ENCODE measurements around the gene GKN1.

GKN1 gene

DNA sequence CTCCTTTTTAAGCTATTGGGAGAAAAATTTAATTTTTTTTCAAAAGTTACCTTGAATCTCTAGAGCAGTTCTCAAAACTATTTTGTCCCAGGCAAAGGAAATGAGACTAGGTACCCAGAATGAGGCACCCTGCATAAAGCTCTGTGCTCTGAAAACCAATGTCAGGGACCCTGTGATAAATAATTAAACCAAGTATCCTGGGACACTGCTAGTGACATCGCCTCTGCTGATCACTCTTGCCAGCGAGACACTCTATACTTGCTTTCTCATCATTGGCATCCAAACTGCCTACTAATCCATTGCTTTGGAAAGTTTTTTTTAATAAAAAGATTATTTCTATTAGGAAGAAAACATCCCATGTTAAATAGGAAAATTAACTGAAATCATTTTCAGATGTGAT lies 1.4 kb downstream of the GKN1 start:
- no peak overlapping the region for H3K4me2 ChIP-seq (ENCODE audit: low read depth, low read length, poor library complexity, severe bottlenecking)
- no peak for TF ChIP-seq EZH2phosphoT487 (IDR thresholded peaks at IDR 0.05; ENCODE audit: borderline replicate concordance)
- TF ChIP-seq, protein P1, sequence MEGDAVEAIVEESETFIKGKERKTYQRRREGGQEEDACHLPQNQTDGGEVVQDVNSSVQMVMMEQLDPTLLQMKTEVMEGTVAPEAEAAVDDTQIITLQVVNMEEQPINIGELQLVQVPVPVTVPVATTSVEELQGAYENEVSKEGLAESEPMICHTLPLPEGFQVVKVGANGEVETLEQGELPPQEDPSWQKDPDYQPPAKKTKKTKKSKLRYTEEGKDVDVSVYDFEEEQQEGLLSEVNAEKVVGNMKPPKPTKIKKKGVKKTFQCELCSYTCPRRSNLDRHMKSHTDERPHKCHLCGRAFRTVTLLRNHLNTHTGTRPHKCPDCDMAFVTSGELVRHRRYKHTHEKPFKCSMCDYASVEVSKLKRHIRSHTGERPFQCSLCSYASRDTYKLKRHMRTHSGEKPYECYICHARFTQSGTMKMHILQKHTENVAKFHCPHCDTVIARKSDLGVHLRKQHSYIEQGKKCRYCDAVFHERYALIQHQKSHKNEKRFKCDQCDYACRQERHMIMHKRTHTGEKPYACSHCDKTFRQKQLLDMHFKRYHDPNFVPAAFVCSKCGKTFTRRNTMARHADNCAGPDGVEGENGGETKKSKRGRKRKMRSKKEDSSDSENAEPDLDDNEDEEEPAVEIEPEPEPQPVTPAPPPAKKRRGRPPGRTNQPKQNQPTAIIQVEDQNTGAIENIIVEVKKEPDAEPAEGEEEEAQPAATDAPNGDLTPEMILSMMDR (conservative IDR thresholded peaks at IDR 0.05; ENCODE audit: low read length): no peak

DNA sequence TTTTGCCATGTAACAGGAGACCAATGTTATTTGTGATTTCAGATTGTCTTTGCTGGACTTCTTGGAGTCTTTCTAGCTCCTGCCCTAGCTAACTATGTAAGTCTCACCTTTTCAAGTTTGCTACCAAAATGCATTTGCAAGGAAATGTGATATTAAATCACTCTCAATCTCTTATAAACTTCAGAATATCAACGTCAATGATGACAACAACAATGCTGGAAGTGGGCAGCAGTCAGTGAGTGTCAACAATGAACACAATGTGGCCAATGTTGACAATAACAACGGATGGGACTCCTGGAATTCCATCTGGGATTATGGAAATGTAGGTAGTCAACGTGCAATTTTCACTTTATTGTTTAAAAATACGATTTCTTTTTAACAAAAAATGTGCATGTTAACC lies 3.0 kb downstream of the GKN1 start:
- Histone ChIP-seq H3K9me3 (ENCODE audit: insufficient read depth, low read depth, low read length) (no peaks in the 10 kb centered on the region), H3K27me3 (ENCODE audit: insufficient read depth, low read length, poor library complexity, severe bottlenecking) (no peaks in the 10 kb centered on the region), H4K20me1 (ENCODE audit: insufficient read depth, low read length, poor library complexity, severe bottlenecking) (no peaks in the 10 kb centered on the region), H3K79me2 (ENCODE audit: insufficient read depth, low read length) (no peaks in the 10 kb centered on the region), H3K9ac (ENCODE audit: low read depth, low read length, poor library complexity, severe bottlenecking) (no peak overlapping the region), H2AFZ (ENCODE audit: low read length) (no peak overlapping the region), H3K4me1 (ENCODE audit: insufficient read depth, low read length, poor library complexity, severe bottlenecking) (no peaks in the 10 kb centered on the region), H3F3A (ENCODE audit: low read depth) (no peaks in the 10 kb centered on the region), H3K4me3 (ENCODE audit: low read length, poor library complexity, severe bottlenecking) (no peak overlapping the region), H3K9me2 (replicated peaks; ENCODE audit: low read depth, low read length) (no peaks in the 10 kb centered on the region), H3K36me3 (ENCODE audit: insufficient read depth, low read length) (no peaks in the 10 kb centered on the region), H3K4me2 (ENCODE audit: low read depth, low read length, poor library complexity, severe bottlenecking) (no peak overlapping the region)
- TF ChIP-seq EZH2phosphoT487 (IDR thresholded peaks at IDR 0.05; ENCODE audit: borderline replicate concordance): no peak
- TF ChIP-seq, protein P1 (conservative IDR thresholded peaks at IDR 0.05; ENCODE audit: low read length): no peak

More for the DNA sequence above, 1.4 kb downstream of the GKN1 start:
- no peaks in the 10 kb centered on the region for H3K9me3 ChIP-seq (ENCODE audit: insufficient read depth, low read depth, low read length)
- H3K9me2 ChIP-seq (replicated peaks; ENCODE audit: low read depth, low read length): no peaks in the 10 kb centered on the region
- H3K36me3 ChIP-seq (ENCODE audit: insufficient read depth, low read length): no peaks in the 10 kb centered on the region
- H3K4me3 ChIP-seq (ENCODE audit: low read length, poor library complexity, severe bottlenecking): no peak overlapping the region
- no peak overlapping the region for H2AFZ ChIP-seq (ENCODE audit: low read length)
- no peaks in the 10 kb centered on the region for H4K20me1 ChIP-seq (ENCODE audit: insufficient read depth, low read length, poor library complexity, severe bottlenecking)
- no peaks in the 10 kb centered on the region for H3K27me3 ChIP-seq (ENCODE audit: insufficient read depth, low read length, poor library complexity, severe bottlenecking)
- no peaks in the 10 kb centered on the region for H3K4me1 ChIP-seq (ENCODE audit: insufficient read depth, low read length, poor library complexity, severe bottlenecking)
- no peaks in the 10 kb centered on the region for H3F3A ChIP-seq (ENCODE audit: low read depth)
- H3K79me2 ChIP-seq (ENCODE audit: insufficient read depth, low read length): no peaks in the 10 kb centered on the region
- H3K9ac ChIP-seq (ENCODE audit: low read depth, low read length, poor library complexity, severe bottlenecking): no peak overlapping the region

DNA sequence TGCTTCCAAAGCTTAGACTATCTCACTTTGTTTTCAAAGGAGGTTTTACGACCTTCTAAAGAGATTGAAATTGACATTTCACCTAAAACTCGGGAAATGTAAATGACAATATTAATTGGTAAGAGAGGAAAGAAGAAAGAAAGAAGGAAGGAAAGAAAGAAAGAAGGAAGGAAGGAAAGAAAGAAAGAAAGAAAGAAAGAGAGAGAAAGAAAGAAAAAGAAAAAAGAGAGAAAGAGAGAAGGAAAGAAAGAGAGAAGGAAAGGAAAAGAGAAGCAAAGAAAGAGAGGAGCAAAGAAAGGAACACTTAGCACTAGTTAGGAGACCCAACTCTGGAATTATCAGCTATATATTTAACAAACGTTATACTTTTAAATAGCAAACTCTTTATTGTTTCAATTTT lies 3.7 kb downstream of the GKN1 start:
- Histone ChIP-seq H3K4me1 (ENCODE audit: insufficient read depth, low read length, poor library complexity, severe bottlenecking) (no peaks in the 10 kb centered on the region), H3K4me3 (ENCODE audit: low read length, poor library complexity, severe bottlenecking) (no peak overlapping the region), H2AFZ (ENCODE audit: low read length) (no peak overlapping the region), H4K20me1 (ENCODE audit: insufficient read depth, low read length, poor library complexity, severe bottlenecking) (no peaks in the 10 kb centered on the region), H3K9me3 (ENCODE audit: insufficient read depth, low read depth, low read length) (no peaks in the 10 kb centered on the region), H3F3A (ENCODE audit: low read depth) (no peaks in the 10 kb centered on the region), H3K79me2 (ENCODE audit: insufficient read depth, low read length) (no peaks in the 10 kb centered on the region), H3K36me3 (ENCODE audit: insufficient read depth, low read length) (no peaks in the 10 kb centered on the region), H3K27me3 (ENCODE audit: insufficient read depth, low read length, poor library complexity, severe bottlenecking) (no peaks in the 10 kb centered on the region), H3K9ac (ENCODE audit: low read depth, low read length, poor library complexity, severe bottlenecking) (no peak overlapping the region), H3K4me2 (ENCODE audit: low read depth, low read length, poor library complexity, severe bottlenecking) (no peak overlapping the region), H3K9me2 (replicated peaks; ENCODE audit: low read depth, low read length) (no peaks in the 10 kb centered on the region)
- TF ChIP-seq, protein P1 (conservative IDR thresholded peaks at IDR 0.05; ENCODE audit: low read length): no peak
- no peak for TF ChIP-seq EZH2phosphoT487 (IDR thresholded peaks at IDR 0.05; ENCODE audit: borderline replicate concordance)

Data from Loucy (cell line).